ENCODE measurements around the gene CDH4. TPM values are rescaled to one million over a fixed set of nuclear protein-coding genes. Genes with fewer than 3 reads are reported as not detected.

Gene CDH4
- total and polyA plus RNA-seq, 2 of the 4 experiments (the other 2 are of a cell fraction), result 1.6 to 3.5 TPM

- no peak overlapping the region for H3K4me2 ChIP-seq (ENCODE audit: low read depth, low read length)
- dilution Hi-C loops (cut with HindIII; ENCODE audit: low sequenced_read_pairs, unreplicated experiment), result no loop called here
These were observed 309.2 kb downstream of the CDH4 start for GRCh38 chr20:61561111-61561830.

More at GRCh38 chr20:61561111-61561830, 309.2 kb downstream of the CDH4 start:
- no peak overlapping the region for H2BK120ac ChIP-seq (ENCODE audit: low read depth, low read length)
- no peak overlapping the region for H2BK15ac ChIP-seq (ENCODE audit: low read depth, low read length)
- H3K4me3 ChIP-seq (ENCODE audit: insufficient read depth, low read depth, low read length), result no peak overlapping the region
- H3K27ac ChIP-seq (ENCODE audit: insufficient read depth, low read length), result no peak overlapping the region
- no TSS peak for BruUV-seq (replicated peaks)
- H3K4me1 ChIP-seq (ENCODE audit: control insufficient read depth, insufficient read depth, low read length), result peaks cover 4% of the 10 kb centered on the region
- H3K23ac ChIP-seq (ENCODE audit: low read depth, low read length), result no peak overlapping the region
- no peak overlapping the region for H2AK5ac ChIP-seq (ENCODE audit: low read depth, low read length)
- intact Hi-C loops (cut with micrococcal nuclease) (no loop called here), in situ Hi-C loops (cut with MboI; ENCODE audit: low sequenced_read_pairs) (no loop called here)
- no peaks in the 10 kb centered on the region; a peak in 1 of 4 replicates for H3K79me1 ChIP-seq (ENCODE audit: low read depth in 1 of 2, low read length in 2 of 2)
- DNase-seq (no peak), ATAC-seq (ENCODE audit: low read depth) (no peak)
- H3K14ac ChIP-seq (replicated peaks; ENCODE audit: low read depth, low read length), result no peak overlapping the region
- no peaks in the 10 kb centered on the region for H3K9me3 ChIP-seq (ENCODE audit: control insufficient read depth, insufficient read depth, low read length)
- H3K9me1 ChIP-seq (ENCODE audit: insufficient read depth, low read length), result no peaks in the 10 kb centered on the region; the same call in 1 of the 2 replicates
- H3K27me3 ChIP-seq (ENCODE audit: control insufficient read depth, insufficient read depth, low read length), result no peaks in the 10 kb centered on the region
- ChIA-PET POLR2A (ENCODE audit: unreplicated experiment) (no interaction called here), CTCF (no interaction called here)
- no peaks in the 10 kb centered on the region for H4K20me1 ChIP-seq (ENCODE audit: insufficient read depth, low read length)
- H3K18ac ChIP-seq (ENCODE audit: low read depth, low read length), result no peak overlapping the region
- H3K56ac ChIP-seq (ENCODE audit: extremely low read depth, insufficient read depth, low read length), result no peak overlapping the region
- peak overlapping the region; percentile 20 for H2AK9ac ChIP-seq (replicated peaks; ENCODE audit: low read depth, low read length, poor library complexity)
- H3K4ac ChIP-seq (ENCODE audit: low read depth, low read length), result no peak overlapping the region
- no peak overlapping the region for H2AFZ ChIP-seq (replicated peaks; ENCODE audit: low read length, poor library complexity)
- no peaks in the 10 kb centered on the region for H3K36me3 ChIP-seq (ENCODE audit: control insufficient read depth, insufficient read depth, low read length)
- TF ChIP-seq RAD21 (IDR thresholded peaks at IDR 0.05; ENCODE audit: low read length), result no peak
- TF ChIP-seq CTCF (conservative IDR thresholded peaks at IDR 0.05; ENCODE audit: low read depth, low read length), result no peak
- 100% methylated on average over 1 of the region's 10 CpGs; no CpG with 5 or more reads in 1 of the 2 experiments for WGBS, 2 experiments (ENCODE audit: extremely low coverage in 2 of 2, insufficient read length in 1 of 2)
- no peak overlapping the region for H3K9ac ChIP-seq (ENCODE audit: low read depth, low read length)
- no peak overlapping the region for H4K91ac ChIP-seq (ENCODE audit: insufficient read depth, low read depth, low read length)
- no peak overlapping the region for H4K8ac ChIP-seq (ENCODE audit: low read depth in 2 of 2, low read length in 2 of 2)
- H2BK5ac ChIP-seq (ENCODE audit: low read depth, low read length, poor library complexity, severe bottlenecking), result no peak overlapping the region
- H2BK20ac ChIP-seq (ENCODE audit: low read depth, low read length), result 0 out of 2 replicates have a peak overlapping the region, but pooled peaks have one; percentile 55
- H4K5ac ChIP-seq (ENCODE audit: low read depth, low read length), result no peak overlapping the region

Data from IMR-90 (cell line).